Natural killer cell treated with Interleukin-12 subunit alpha and Interleukin-12 subunit beta and Interleukin-15 and Interleukin-18, amount 100 ng/mL, for 72 hours (primary cell): ENCODE measurements around the gene ASB16. TPM values are rescaled to one million over a fixed set of nuclear protein-coding genes. Genes with fewer than 3 reads are reported as not detected.

ENCODE experiments used
- ATAC-seq, 2 donors: fragments of 150-1000 bp; cut with Tn5 transposase in 1 of 2; sonication (Bioruptor Pico), chemical (Tn5 transposase) in 1 of 2; 2 replicates each; pipeline ENCODE4 v1.10.0; 2021
- DNase-seq: peaks from one replicate; pipeline ENCODE4 v3.0.0; 2022; ENCODE audit warnings: low spot score
- H3K27ac Mint-ChIP-seq, 2 donors: 1 replicate in 1 of 2; 2 replicates in 1 of 2; pipeline ENCODE4 v1.8.0; 2022; ENCODE audit warnings: mixed read lengths in 2 of 2, mild to moderate bottlenecking in 1 of 2, moderate library complexity in 1 of 2
- H3K27me3 Mint-ChIP-seq, 2 donors: 1 replicate in 1 of 2; 2 replicates in 1 of 2; pipeline ENCODE4 v1.8.0; 2022; ENCODE audit warnings: mixed read lengths in 2 of 2
- H3K36me3 Mint-ChIP-seq: one replicate; pipeline ENCODE4 v1.8.0; 2022; ENCODE audit warnings: mixed read lengths
- H3K4me1 Mint-ChIP-seq, 2 donors: 1 replicate in 1 of 2; 2 replicates in 1 of 2; pipeline ENCODE4 v1.8.0; 2022; ENCODE audit warnings: low read depth in 2 of 2, mixed read lengths in 2 of 2, mild to moderate bottlenecking in 1 of 2
- H3K4me3 Mint-ChIP-seq: one replicate; pipeline ENCODE4 v1.8.0; 2022; ENCODE audit warnings: mixed read lengths
- H3K9me3 Mint-ChIP-seq: 2 replicates; pipeline ENCODE4 v1.8.0; 2022; ENCODE audit warnings: mixed read lengths
- total RNA-seq, 2 donors: library from RNA; stranded (reverse); gene quantifications; one replicate each; pipeline ENCODE4 v1.2.3, GENCODE V29; 2022

Gene ASB16
- total RNA-seq, 2 donors from 2014 or later: 0.33 TPM; not detected in 1

- no peak overlapping the region for H3K4me3 Mint-ChIP-seq
- ATAC-seq: no peak
Measured at GRCh38 chr17:44167181-44167861, 3.2 kb upstream of the ASB16 start.

GRCh38 chr17:44170135-44170498, 387 bp upstream of the ASB16 start:
- ATAC-seq: no peak
- peaks cover 0 to 10% of the 10 kb centered on the region in 2 donors for H3K4me1 Mint-ChIP-seq
- H3K27ac Mint-ChIP-seq: no peak overlapping the region
- H3K36me3 Mint-ChIP-seq: no peaks in the 10 kb centered on the region
- H3K9me3 Mint-ChIP-seq: no peaks in the 10 kb centered on the region
- no peaks in the 10 kb centered on the region for H3K27me3 Mint-ChIP-seq
- H3K4me3 Mint-ChIP-seq: no peak overlapping the region
- DNase-seq: no peak

More at GRCh38 chr17:44167181-44167861, 3.2 kb upstream of the ASB16 start:
- DNase-seq: no peak
- Mint-ChIP-seq H3K9me3 (no peaks in the 10 kb centered on the region), H3K36me3 (no peaks in the 10 kb centered on the region), H3K4me1 (peaks cover 0 to 10% of the 10 kb centered on the region in 2 donors), H3K27ac (no peak overlapping the region), H3K27me3 (no peaks in the 10 kb centered on the region)

GRCh38 chr17:44171931-44172455, 1.5 kb downstream of the ASB16 start:
- Mint-ChIP-seq H3K36me3 (no peaks in the 10 kb centered on the region), H3K9me3 (no peaks in the 10 kb centered on the region), H3K4me1 (peaks cover 0 to 10% of the 10 kb centered on the region in 2 donors), H3K4me3 (no peak overlapping the region), H3K27ac (no peak overlapping the region), H3K27me3 (no peaks in the 10 kb centered on the region)
- DNase-seq (no peak), ATAC-seq (peak in 1 of 2 donors; percentile 15)

- no peaks in the 10 kb centered on the region for H3K36me3 Mint-ChIP-seq
- DNase-seq (no peak), ATAC-seq (no peak)
- no peak overlapping the region for H3K4me3 Mint-ChIP-seq
- peak overlapping the region in 1 of 2 donors; percentile 31 for H3K27ac Mint-ChIP-seq
- no peaks in the 10 kb centered on the region for H3K9me3 Mint-ChIP-seq
- H3K4me1 Mint-ChIP-seq: no peaks in the 10 kb centered on the region
- H3K27me3 Mint-ChIP-seq: no peaks in the 10 kb centered on the region
Measured at GRCh38 chr17:44174427-44174826, 3.9 kb downstream of the ASB16 start.

- H3K36me3 Mint-ChIP-seq: no peaks in the 10 kb centered on the region
- DNase-seq (no peak), ATAC-seq (no peak)
- no peaks in the 10 kb centered on the region for H3K4me1 Mint-ChIP-seq
- H3K9me3 Mint-ChIP-seq: no peaks in the 10 kb centered on the region
- H3K27me3 Mint-ChIP-seq: no peaks in the 10 kb centered on the region
- no peak overlapping the region for H3K27ac Mint-ChIP-seq
- H3K4me3 Mint-ChIP-seq: no peak overlapping the region
Measured at GRCh38 chr17:44176257-44176656, 5.8 kb downstream of the ASB16 start.

GRCh38 chr17:44176671-44177501, 6.4 kb downstream of the ASB16 start:
- ATAC-seq: peak in 1 of 2 donors; percentile 15
- H3K27ac Mint-ChIP-seq: no peak overlapping the region

GRCh38 chr17:44177640-44178039, 7.1 kb downstream of the ASB16 start:
- no peak overlapping the region for H3K27ac Mint-ChIP-seq
- no peaks in the 10 kb centered on the region for H3K9me3 Mint-ChIP-seq
- ATAC-seq: peak in 1 of 2 donors; percentile 48
- H3K27me3 Mint-ChIP-seq: no peaks in the 10 kb centered on the region
- H3K36me3 Mint-ChIP-seq: peaks cover 7% of the 10 kb centered on the region
- H3K4me3 Mint-ChIP-seq: no peak overlapping the region
- peaks cover 0 to 6% of the 10 kb centered on the region in 2 donors for H3K4me1 Mint-ChIP-seq
- no peak for DNase-seq

More at GRCh38 chr17:44176671-44177501, 6.4 kb downstream of the ASB16 start:
- Mint-ChIP-seq H3K4me3 (no peak overlapping the region), H3K36me3 (peaks cover 4% of the 10 kb centered on the region), H3K27me3 (no peaks in the 10 kb centered on the region), H3K9me3 (no peaks in the 10 kb centered on the region), H3K4me1 (peaks cover 0 to 3% of the 10 kb centered on the region in 2 donors)
- no peak for DNase-seq

- no peak for DNase-seq
- no peaks in the 10 kb centered on the region for H3K27me3 Mint-ChIP-seq
- ATAC-seq: peak in 1 of 2 donors; percentile 29
- peaks cover 7% of the 10 kb centered on the region for H3K36me3 Mint-ChIP-seq
- peaks cover 0 to 6% of the 10 kb centered on the region in 2 donors for H3K4me1 Mint-ChIP-seq
- H3K27ac Mint-ChIP-seq: no peak overlapping the region
- no peaks in the 10 kb centered on the region for H3K9me3 Mint-ChIP-seq
- H3K4me3 Mint-ChIP-seq: no peak overlapping the region
Measured at GRCh38 chr17:44178133-44178532, 7.6 kb downstream of the ASB16 start.

GRCh38 chr17:44183024-44183423, 12.5 kb downstream of the ASB16 start:
- Mint-ChIP-seq H3K4me3 (no peak overlapping the region), H3K27ac (no peak overlapping the region), H3K36me3 (peaks cover 7% of the 10 kb centered on the region), H3K4me1 (peaks cover 17 to 27% of the 10 kb centered on the region in 2 donors), H3K9me3 (no peaks in the 10 kb centered on the region), H3K27me3 (no peaks in the 10 kb centered on the region)
- DNase-seq (no peak), ATAC-seq (no peak)

GRCh38 chr17:44184212-44184810, 13.8 kb downstream of the ASB16 start:
- Mint-ChIP-seq H3K9me3 (no peaks in the 10 kb centered on the region), H3K4me3 (peak overlapping the region; percentile 10), H3K27me3 (no peaks in the 10 kb centered on the region), H3K4me1 (peaks cover 19 to 33% of the 10 kb centered on the region in 2 donors), H3K27ac (peak overlapping the region in 1 of 2 donors; percentile 99), H3K36me3 (peaks cover 7% of the 10 kb centered on the region)
- DNase-seq (no peak), ATAC-seq (no peak)

GRCh38 chr17:44186307-44187130, 16.0 kb downstream of the ASB16 start, which contains the start of gene TMUB2:
Gene TMUB2 (plus strand): TSS chr17:44186972. CDS start chr17:44187709, 737 bp downstream.
- DNase-seq: peak; percentile 100
- H3K27me3 Mint-ChIP-seq: no peaks in the 10 kb centered on the region
- H3K4me3 Mint-ChIP-seq: peak within 1 kb of the TSS; percentile 100
- H3K36me3 Mint-ChIP-seq: peaks cover 10% of the 10 kb centered on the region
- ATAC-seq: peak; percentile 97 to 98
- H3K4me1 Mint-ChIP-seq: peaks cover 19 to 33% of the 10 kb centered on the region in 2 donors
- H3K9me3 Mint-ChIP-seq: no peaks in the 10 kb centered on the region
- H3K27ac Mint-ChIP-seq: peak within 1 kb of the TSS; percentile 95 to 99

GRCh38 chr17:44187131-44187899, 16.8 kb downstream of the ASB16 start:
- Mint-ChIP-seq H3K4me1 (peaks cover 19 to 27% of the 10 kb centered on the region in 2 donors), H3K36me3 (peaks cover 4% of the 10 kb centered on the region), H3K9me3 (no peaks in the 10 kb centered on the region), H3K4me3 (peak overlapping the region; percentile 100), H3K27ac (peak overlapping the region; percentile 95 to 99), H3K27me3 (no peaks in the 10 kb centered on the region)
- ATAC-seq: peak; percentile 72 to 78
- DNase-seq: no peak
